Hypothalamus (tissue), 51 donors: Measurements from ENCODE around the gene CTNNAL1.
A peak's percentile ranks its signal among the peaks of the same experiment; 100 is the strongest.

Source experiments
- DNase-seq, 51 donors: peaks; one replicate each; lab custom pipeline; 2025; lab: John Stamatoyannopoulos, UW

CTNNAL1 gene

GRCh38 chr9:109028457-109028856 lies 15.2 kb upstream of the CTNNAL1 start:
- DNase-seq: no peak

GRCh38 chr9:109027176-109027575 lies 13.9 kb upstream of the CTNNAL1 start:
- DNase-seq: no peak

DNA sequence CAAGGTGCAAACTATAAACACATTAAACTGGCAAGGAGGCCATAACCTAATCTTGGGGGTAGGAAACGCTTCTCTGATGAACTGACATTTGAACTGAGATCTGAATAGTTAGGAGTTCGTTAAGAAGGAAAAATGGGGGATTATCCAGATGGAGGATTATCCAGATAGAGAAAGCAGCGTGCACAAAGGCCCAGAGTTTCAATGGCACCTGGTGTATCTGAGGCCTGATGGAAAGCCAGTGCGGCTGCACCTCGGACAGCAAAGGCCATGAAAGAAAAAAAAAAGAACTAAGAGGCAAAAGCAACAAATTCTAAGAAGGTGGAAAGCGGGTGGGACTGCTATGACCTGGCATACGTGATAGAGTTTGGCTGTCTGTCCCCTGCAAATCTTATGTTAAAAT lies 13.0 kb upstream of the CTNNAL1 start:
- no peak for DNase-seq

DNA sequence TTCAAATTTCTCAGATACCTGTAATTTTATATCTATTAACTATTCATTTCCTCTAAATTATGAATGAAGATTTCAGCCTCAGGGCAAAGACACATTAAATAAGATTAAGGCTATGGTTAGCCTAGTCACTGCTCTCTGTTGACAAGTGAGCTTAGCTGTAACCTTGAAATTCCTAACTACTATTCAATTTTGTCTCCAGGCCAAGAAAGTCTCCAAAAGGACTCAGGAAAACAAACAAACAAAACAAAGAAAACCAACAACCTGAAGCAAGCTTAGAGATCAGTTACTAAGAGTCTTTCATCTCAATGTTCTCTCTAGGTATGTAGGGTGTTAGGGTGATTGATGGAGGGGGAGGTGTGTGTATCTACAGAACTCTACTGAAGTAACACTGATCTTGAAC lies 9.6 kb upstream of the CTNNAL1 start:
- DNase-seq: no peak

- DNase-seq: no peak
These were observed 7.5 kb upstream of the CTNNAL1 start for GRCh38 chr9:109020581-109021511.

DNA sequence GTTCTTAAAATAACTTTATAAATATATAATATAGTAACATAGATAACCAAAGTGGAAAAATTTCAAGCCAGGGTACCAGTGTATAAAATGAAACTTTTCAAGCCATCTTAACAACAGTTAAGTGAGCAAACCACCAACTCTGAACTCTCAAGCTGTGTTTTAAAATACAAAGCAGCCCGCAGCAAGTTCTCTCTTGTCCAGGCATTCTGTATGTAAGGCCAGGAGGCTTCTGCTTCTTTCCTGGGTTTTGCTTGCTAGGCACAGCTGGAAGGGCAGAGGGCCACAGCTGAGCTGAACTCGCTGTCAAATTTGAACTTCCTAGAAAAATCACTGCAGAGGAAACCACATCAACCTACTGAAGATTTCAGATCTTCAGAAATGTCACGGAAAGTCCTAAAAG lies 6.8 kb upstream of the CTNNAL1 start:
- no peak for DNase-seq

- no peak for DNase-seq
These were observed 6.1 kb upstream of the CTNNAL1 start for GRCh38 chr9:109019420-109019819.

- DNase-seq: no peak
These were observed 4.2 kb upstream of the CTNNAL1 start for GRCh38 chr9:109017493-109017892.

- DNase-seq: no peak
These were observed 3.8 kb upstream of the CTNNAL1 start for GRCh38 chr9:109017061-109017460.

GRCh38 chr9:109016132-109016531 lies 2.8 kb upstream of the CTNNAL1 start:
- no peak for DNase-seq

- no peak for DNase-seq
These were observed 1.4 kb upstream of the CTNNAL1 start for GRCh38 chr9:109014608-109015280.

DNA sequence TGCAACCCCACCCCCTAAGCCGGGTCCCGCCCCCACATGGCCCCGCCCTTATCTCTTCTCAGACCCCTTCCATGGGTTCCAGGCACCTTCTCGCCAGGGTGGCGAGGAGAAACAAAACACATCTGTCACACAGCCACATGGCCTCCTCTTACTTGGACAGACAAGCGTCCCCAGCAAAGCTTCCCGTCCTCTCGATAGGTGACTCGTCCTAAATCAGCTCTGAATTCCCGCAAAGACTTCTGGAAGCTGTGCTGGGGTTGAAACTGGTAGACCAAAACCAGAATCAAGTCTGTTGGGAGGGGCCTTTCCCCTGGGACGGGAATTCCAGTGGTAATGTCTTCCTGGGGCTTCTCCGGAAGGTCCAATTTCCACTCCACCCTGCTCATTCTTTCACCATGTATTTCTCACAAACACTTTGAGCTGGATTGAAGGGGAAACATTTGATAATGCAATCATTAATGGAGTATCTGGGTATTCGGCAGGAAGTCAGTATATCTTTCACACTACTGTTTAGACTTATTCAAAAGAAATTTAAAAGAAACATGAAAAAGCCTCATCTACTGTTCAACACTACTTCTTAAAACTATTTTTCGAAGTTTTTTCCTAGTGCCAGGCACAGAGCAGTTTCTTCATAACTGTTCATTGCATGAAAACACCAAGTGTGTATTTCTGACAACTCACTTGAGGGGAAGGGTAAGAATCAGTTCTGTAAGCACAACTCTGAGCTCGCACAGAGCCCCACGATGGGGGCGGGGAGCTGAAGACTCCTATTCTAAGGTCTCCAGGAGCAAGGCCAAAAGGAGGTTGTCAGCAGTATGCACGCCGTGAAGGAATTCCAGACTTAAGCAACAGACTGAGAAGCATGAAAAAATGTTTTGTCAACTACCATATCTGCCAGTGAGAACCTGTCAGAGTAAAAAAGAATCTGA lies 644 bp upstream of the CTNNAL1 start:
- DNase-seq: peak in 7 of 51 donors; percentile 1 to 59 (median 6)

GRCh38 chr9:109012009-109012875 lies 1.1 kb downstream of the CTNNAL1 start:
- DNase-seq: peak in 26 of 51 donors; percentile 7 to 67 (median 32)

DNA sequence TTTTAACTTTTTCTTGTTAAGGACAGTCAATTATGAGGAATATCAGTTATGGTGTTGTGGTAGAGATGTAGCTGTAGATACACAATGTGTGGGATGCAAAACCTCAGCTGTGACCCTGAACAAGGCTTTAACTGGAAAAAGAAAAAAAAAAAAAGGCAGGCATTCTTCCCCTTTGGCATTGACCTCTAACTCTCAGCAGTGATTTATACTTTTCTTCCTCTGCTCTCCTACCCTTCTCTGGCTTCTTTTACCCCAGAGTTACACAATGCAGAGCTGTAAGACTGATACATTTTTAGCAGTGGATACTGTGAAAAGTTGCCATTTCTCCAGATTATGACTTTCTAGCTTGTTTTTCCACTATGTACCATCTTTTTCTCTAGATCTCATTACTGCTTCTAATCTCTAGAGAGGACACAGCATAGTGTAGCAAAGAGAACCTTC lies 2.0 kb downstream of the CTNNAL1 start:
- DNase-seq: no peak

GRCh38 chr9:109010746-109011145 lies 2.6 kb downstream of the CTNNAL1 start:
- peak in 1 of 51 donors; percentile 2 for DNase-seq

GRCh38 chr9:109005678-109006077 lies 7.6 kb downstream of the CTNNAL1 start:
- DNase-seq: no peak

- DNase-seq: no peak
These were observed 10.2 kb downstream of the CTNNAL1 start for GRCh38 chr9:109003116-109003515.

DNA sequence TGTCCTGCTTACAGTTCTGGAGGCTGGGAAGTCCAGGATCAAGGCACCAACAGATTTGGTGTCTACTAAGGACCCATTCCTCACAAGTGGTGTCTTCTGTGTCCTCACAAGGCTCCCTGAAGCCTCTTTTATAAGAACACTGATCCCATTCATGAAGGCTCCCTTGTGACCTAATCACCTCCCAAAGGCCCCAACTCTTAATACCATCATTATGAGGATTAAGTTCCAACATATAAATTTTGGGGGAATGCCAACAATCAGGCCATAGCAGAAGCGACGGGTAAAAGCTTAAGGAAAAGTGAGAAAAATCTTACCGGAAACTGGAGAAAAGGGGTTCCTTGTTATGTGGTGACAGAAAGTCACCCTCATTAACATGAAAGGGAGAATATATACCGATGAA lies 11.2 kb downstream of the CTNNAL1 start:
- no peak for DNase-seq

GRCh38 chr9:109001275-109001676 lies 12.0 kb downstream of the CTNNAL1 start:
- DNase-seq: no peak

GRCh38 chr9:108997112-108997511 lies 16.2 kb downstream of the CTNNAL1 start:
- DNase-seq: no peak
